ENCODE data around the gene IMP3. TPM values are rescaled to one million over a fixed set of nuclear protein-coding genes. Genes with fewer than 3 reads are reported as not detected.

The IMP3 gene
- total RNA-seq, 1 experiment from 2014 or later = 76.2 TPM

GRCh38 chr15:75654201-75654907, 14.3 kb upstream of the IMP3 start:
- no peak for DNase-seq (ENCODE audit: low read depth)
- in situ Hi-C loops (cut with HindIII; ENCODE audit: low pct_unique_long_range_greater_than_20kb, low sequenced_read_pairs) = no loop called here

DNA sequence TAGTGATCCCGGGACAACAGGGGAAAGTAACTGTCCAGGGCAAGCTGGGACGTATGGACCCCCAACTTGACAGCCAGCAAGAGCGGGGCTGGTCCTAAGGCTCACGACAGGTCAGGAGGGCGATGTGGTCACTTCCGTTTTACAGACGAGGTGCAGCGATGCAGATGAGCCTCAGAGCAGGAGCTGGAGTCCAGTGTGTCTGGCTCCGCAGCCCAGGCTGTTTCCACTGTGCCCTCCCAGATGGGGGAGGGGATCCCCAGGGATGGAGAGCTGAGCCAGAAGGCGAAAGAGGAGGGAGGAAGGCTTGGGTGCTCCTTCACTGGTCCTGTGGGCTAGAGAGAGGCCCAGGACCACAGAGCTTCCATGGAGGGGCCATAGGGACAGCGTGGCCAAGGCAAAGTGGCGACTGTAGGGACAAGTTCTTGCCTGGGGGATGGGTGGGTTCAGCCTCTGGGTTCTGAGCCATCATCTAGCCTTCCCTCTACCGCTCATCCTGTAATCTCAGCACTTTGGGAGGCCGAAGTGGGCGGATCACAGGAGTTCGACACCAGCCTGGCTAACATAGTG, 13.4 kb upstream of the IMP3 start:
- in situ Hi-C loops (cut with HindIII; ENCODE audit: low pct_unique_long_range_greater_than_20kb, low sequenced_read_pairs) = no loop called here
- DNase-seq (ENCODE audit: low read depth) = no peak

GRCh38 chr15:75651810-75652543, 12.0 kb upstream of the IMP3 start:
- no peak for DNase-seq (ENCODE audit: low read depth)
- in situ Hi-C loops (cut with HindIII; ENCODE audit: low pct_unique_long_range_greater_than_20kb, low sequenced_read_pairs) = no loop called here

DNA sequence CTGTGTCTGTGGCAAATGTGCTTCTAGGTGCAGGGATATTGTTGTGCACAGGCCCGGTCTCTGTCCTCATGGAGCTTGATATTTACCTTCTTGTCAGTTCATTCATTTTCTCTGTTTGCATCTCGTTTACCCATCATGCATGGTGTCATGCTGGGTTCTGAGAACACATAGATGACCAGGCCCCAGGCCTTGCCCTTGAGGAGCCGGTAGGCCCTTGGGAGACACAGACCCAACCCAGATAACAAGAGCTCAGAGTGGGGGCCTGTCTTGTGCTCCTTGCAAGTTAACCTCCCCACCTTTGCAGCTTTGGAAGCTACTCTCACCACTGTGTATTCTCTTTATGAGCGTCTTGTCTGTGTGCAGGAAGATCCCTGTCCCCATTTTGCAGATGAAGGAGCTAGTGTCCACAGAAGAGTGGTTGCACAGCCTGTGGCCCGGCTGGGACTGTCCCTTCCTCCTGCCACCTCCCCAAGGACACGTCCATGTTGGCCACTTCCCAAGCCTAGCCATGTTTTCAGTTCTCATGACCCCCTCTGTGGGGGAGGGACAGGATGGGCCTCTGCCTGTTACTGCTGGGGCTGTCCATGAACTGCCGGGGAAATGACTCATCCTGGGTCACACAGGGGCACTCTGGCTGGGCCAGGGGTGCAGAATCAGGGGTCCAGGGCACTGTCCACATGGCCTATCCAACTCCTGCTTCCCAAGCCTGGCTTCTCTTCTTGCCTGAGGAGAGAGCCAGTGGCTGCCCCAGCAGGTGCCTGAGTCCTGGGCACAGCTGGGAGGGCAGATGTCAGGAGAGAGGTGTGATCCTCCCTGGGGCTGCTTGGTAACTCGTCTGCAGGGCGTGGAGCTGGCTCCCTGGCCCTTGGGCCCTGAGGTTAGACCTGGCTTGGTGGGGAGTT, 11.1 kb upstream of the IMP3 start:
- in situ Hi-C loops (cut with HindIII; ENCODE audit: low pct_unique_long_range_greater_than_20kb, low sequenced_read_pairs) = no loop called here
- DNase-seq (ENCODE audit: low read depth) = peak; percentile 37

- no peak for DNase-seq (ENCODE audit: low read depth)
- in situ Hi-C loops (cut with HindIII; ENCODE audit: low pct_unique_long_range_greater_than_20kb, low sequenced_read_pairs) = no loop called here
These were observed 9.8 kb upstream of the IMP3 start for GRCh38 chr15:75649848-75650247.

DNA sequence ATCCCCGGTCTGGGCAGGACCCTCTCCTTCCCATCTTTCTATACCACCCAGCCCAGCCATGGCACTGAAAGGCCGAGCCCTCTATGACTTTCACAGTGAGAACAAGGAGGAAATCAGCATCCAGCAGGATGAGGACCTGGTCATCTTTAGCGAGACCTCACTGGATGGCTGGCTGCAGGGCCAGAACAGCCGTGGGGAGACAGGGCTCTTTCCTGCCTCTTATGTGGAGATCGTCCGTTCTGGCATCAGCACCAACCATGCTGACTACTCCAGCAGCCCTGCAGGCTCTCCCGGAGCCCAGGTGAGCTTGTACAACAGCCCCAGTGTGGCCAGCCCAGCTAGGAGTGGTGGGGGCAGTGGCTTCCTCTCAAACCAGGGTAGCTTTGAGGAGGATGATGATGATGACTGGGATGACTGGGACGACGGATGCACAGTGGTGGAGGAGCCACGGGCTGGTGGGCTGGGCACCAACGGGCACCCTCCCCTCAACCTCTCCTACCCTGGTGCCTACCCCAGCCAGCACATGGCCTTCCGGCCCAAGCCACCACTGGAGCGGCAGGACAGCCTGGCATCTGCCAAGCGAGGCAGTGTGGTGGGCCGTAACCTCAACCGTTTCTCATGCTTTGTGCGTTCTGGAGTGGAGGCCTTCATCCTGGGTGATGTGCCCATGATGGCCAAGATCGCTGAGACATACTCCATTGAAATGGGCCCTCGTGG, 9.2 kb upstream of the IMP3 start:
- in situ Hi-C loops (cut with HindIII; ENCODE audit: low pct_unique_long_range_greater_than_20kb, low sequenced_read_pairs) = no loop called here
- no peak for DNase-seq (ENCODE audit: low read depth)

DNA sequence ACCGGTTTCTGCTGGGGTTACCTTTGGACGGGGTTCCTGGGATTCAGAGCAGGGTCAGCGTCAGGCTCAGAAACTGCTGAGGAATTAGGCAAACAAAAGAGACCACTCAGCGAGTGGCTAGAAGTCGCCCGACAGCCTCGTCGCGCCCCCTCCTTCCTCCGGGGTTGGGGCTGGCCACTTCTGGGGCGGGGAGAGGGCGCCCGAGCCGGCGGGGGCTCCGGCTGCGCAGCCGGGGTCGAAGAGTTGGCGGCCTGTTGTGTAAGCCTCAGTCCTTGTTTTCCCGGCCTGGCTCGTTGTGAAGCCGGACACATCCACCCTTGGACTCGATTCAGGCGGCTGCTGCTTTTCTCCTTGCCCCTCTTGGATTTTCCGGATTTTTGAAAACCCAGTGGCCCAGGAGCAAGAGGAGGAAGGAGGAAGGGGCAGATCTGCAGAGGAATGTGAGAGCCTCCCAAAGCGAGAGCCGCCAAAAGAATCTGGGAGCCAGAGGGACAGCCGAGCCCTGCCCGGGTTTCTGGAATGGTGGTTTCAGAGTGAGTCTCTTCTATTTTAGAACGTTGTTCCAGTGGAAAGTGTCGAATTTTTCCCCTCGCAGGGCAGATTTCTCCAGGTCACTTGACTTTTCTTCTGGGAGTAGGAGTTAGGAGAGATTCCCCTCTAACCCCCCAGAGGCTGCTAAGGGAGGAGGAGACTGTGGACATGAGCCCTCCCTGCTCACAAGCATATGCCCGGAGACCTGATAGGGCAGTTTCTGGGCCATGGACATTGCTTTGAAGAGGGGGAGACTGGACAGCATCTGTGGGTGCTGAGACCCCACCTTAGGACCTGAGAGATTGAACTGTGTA, 8.4 kb upstream of the IMP3 start:
- in situ Hi-C loops (cut with HindIII; ENCODE audit: low pct_unique_long_range_greater_than_20kb, low sequenced_read_pairs) = no loop called here
- DNase-seq (ENCODE audit: low read depth) = no peak

DNA sequence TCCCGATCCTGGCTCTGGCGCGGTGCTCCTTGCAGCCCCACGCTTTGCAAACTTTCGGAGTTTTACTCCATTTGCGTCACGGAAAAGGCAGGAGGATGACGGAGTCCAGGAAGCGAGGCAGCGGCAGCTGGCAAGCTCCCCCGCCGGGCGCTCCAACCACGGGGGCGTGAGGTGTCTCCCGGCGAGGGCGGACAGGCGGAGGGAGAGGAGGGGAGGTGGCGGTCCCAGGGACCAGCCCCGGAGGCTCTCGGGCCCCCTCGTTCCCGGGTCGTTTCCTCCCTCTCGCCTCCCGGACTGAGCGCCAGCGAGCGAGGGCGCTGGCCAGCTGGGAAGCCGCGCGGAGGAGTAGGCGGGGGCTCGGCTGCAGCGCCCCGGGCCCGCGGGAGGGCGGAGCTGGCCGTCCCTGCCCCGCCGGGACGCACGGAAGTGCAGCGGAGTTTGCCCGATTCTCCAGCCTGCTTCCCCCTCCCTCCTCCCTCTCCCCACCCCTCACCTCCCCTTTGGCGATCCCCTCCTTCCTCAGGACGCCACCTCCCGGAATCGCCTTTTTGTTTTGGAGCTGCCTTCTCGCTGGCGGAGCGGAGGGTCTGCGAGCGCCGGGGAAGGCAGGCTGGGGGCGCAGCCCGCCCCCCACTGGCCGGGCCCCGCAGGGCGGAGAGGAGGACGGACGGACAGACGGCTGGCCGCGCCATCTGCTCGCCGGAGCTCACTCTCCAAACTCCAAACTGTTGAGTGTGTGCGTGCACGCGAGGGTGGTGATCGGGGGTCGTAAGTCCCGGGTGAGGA, 7.5 kb upstream of the IMP3 start, which contains the start of gene SNX33:
TSS of gene SNX33 (plus strand) at position 543 of the 786 bp plus-strand sequence. CDS start 1,191 bp downstream, outside the sequence.
- DNase-seq (ENCODE audit: low read depth) = peak; percentile 67
- in situ Hi-C loops (cut with HindIII; ENCODE audit: low pct_unique_long_range_greater_than_20kb, low sequenced_read_pairs) = no loop called here

- in situ Hi-C loops (cut with HindIII; ENCODE audit: low pct_unique_long_range_greater_than_20kb, low sequenced_read_pairs) = no loop called here
- no peak for DNase-seq (ENCODE audit: low read depth)
These were observed 6.9 kb upstream of the IMP3 start for GRCh38 chr15:75646944-75647364.

GRCh38 chr15:75646112-75646943, 6.3 kb upstream of the IMP3 start:
- DNase-seq (ENCODE audit: low read depth) = no peak
- in situ Hi-C loops (cut with HindIII; ENCODE audit: low pct_unique_long_range_greater_than_20kb, low sequenced_read_pairs) = no loop called here

- DNase-seq (ENCODE audit: low read depth) = no peak
- in situ Hi-C loops (cut with HindIII; ENCODE audit: low pct_unique_long_range_greater_than_20kb, low sequenced_read_pairs) = no loop called here
These were observed 4.4 kb upstream of the IMP3 start for GRCh38 chr15:75644376-75644775.

DNA sequence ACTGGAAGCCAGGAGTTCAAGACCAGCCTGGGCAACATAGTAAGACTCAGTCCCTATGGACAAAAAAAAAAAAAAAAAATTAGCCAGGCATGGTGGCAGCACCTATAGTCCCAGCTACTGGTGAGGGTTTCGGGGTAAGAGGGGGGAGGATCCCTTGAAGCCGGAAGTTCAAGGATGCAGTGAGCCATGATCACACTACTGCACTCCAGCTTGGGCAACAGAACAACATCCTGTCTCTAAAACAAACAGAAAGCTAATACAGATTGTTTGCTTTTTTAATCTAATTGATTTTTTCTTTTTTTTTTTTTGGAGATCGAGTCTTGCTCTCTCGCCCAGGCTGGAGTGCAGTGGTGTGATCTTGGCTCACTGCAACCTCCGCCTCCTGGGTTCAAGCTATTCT, 1.6 kb upstream of the IMP3 start:
- in situ Hi-C loops (cut with HindIII; ENCODE audit: low pct_unique_long_range_greater_than_20kb, low sequenced_read_pairs) = no loop called here
- DNase-seq (ENCODE audit: low read depth) = no peak

- in situ Hi-C loops (cut with HindIII; ENCODE audit: low pct_unique_long_range_greater_than_20kb, low sequenced_read_pairs) = no loop called here
- DNase-seq (ENCODE audit: low read depth) = no peak
These were observed 1.1 kb upstream of the IMP3 start for GRCh38 chr15:75641179-75641503.

- peak; percentile 68 for DNase-seq (ENCODE audit: low read depth)
- in situ Hi-C loops (cut with HindIII; ENCODE audit: low pct_unique_long_range_greater_than_20kb, low sequenced_read_pairs) = no loop called here
These were observed 607 bp upstream of the IMP3 start for GRCh38 chr15:75640483-75641178.

DNA sequence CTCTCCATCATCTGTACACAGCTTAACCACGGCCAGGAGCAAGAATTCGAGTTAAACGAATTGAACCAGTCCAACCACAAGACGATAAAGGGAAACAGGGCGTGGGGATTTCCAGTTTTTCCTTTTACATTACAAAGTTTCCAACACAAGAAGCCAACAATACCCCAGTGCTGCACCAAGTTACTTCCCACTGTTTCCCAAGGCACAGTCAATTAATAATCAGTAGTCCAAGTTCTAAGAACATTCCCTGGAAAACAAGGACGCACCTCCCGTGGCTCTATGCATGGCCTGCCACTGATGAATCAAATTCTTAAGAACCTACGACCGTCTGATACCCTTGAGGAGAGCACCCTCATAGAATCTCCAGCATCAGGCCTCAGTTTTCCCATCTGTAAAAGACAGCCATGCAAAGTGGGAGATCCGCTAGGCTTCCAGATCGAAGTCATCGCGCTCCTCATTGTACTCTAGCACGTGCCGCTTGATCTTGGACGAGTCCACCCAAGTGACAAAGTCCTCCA, 774 bp downstream of the IMP3 start:
- no peak for DNase-seq (ENCODE audit: low read depth)
- in situ Hi-C loops (cut with HindIII; ENCODE audit: low pct_unique_long_range_greater_than_20kb, low sequenced_read_pairs) = no loop called here
